CD4-positive, alpha-beta memory T cell (primary cell): ENCODE results near the gene KRTAP19-7. TPM values are rescaled to one million over a fixed set of nuclear protein-coding genes. Genes with fewer than 3 reads are reported as not detected.

ENCODE experiments used
- CTCF ChIA-PET: fragments of 350-600 bp; sonication (Branson Sonifier 250); formaldehyde crosslinking; loops from one replicate; lab custom pipeline; 2021; ENCODE audit warnings: inconsistent platforms; ENCODE audit not compliant: partially characterized antibody; lab: Charles Lee
- POLR2A ChIA-PET: fragments of 350-600 bp; sonication (Branson Sonifier 250); formaldehyde crosslinking; loops from one replicate; lab custom pipeline; 2021; ENCODE audit not compliant: partially characterized antibody; lab: Charles Lee
- DNase-seq, 5 donors: peaks; one replicate each; pipeline versions ENCODE4 v3.0.0 to v3.0.0-alpha.2; 2020 to 2022; ENCODE audit warnings: mixed read lengths in 1 of 5
- H3K27ac ChIP-seq: one replicate; pipeline ENCODE4 v1.7.0; 2013; ENCODE audit warnings: low read depth, low read length
- H3K27me3 ChIP-seq: 2 replicates; pipeline ENCODE4 v1.7.0; 2013; ENCODE audit warnings: mild to moderate bottlenecking, low read length, moderate library complexity; ENCODE audit not compliant: insufficient read depth
- H3K36me3 ChIP-seq: 2 replicates; pipeline ENCODE4 v1.7.0; 2013; ENCODE audit warnings: mild to moderate bottlenecking, low read length, moderate library complexity; ENCODE audit not compliant: insufficient read depth
- H3K4me1 ChIP-seq: 2 replicates; pipeline ENCODE4 v1.7.0; 2013; ENCODE audit warnings: mild to moderate bottlenecking, low read length, moderate library complexity; ENCODE audit not compliant: insufficient read depth
- H3K4me3 ChIP-seq, 2 donors: one replicate each; pipeline ENCODE4 v1.7.0; 2013; ENCODE audit warnings: low read length in 2 of 2, mild to moderate bottlenecking in 1 of 2
- H3K9me3 ChIP-seq, 2 donors: one replicate each; pipeline ENCODE4 v1.7.0; 2013; ENCODE audit warnings: low read length in 2 of 2, control low read depth in 1 of 2; ENCODE audit not compliant: control insufficient read depth in 1 of 2
- H3K27ac Mint-ChIP-seq, 7 donors: one replicate each; pipeline ENCODE4 v1.8.0; 2020 to 2021; ENCODE audit warnings: mixed read lengths in 7 of 7, mild to moderate bottlenecking in 6 of 7, inconsistent platforms in 3 of 7, moderate library complexity in 3 of 7
- H3K27me3 Mint-ChIP-seq, 2 donors: one replicate each; pipeline ENCODE4 v1.8.0; 2020 to 2021; ENCODE audit warnings: mixed read lengths in 2 of 2
- H3K36me3 Mint-ChIP-seq, 2 donors: one replicate each; pipeline ENCODE4 v1.8.0; 2020 to 2021; ENCODE audit warnings: mixed read lengths in 2 of 2, inconsistent platforms in 1 of 2, mild to moderate bottlenecking in 1 of 2
- H3K4me1 Mint-ChIP-seq, 4 donors: one replicate each; pipeline ENCODE4 v1.8.0; 2020 to 2021; ENCODE audit warnings: mixed read lengths in 4 of 4, mild to moderate bottlenecking in 1 of 4
- H3K4me3 Mint-ChIP-seq, 8 donors: one replicate each; pipeline ENCODE4 v1.8.0; 2020 to 2021; ENCODE audit warnings: mixed read lengths in 8 of 8, mild to moderate bottlenecking in 7 of 8, moderate library complexity in 6 of 8, inconsistent platforms in 3 of 8
- H3K9me3 Mint-ChIP-seq, 8 donors: one replicate each; pipeline ENCODE4 v1.8.0; 2020 to 2021; ENCODE audit warnings: mixed read lengths in 8 of 8, mild to moderate bottlenecking in 5 of 8, inconsistent platforms in 3 of 8, moderate library complexity in 1 of 8
- intact Hi-C: fragments of 100-400 bp; cut with micrococcal nuclease; formaldehyde crosslinking; loops from one replicate; pipeline ENCODE4 v1.15.1; 2023
- polyA plus RNA-seq, 2 donors: library from polyadenylated mRNA; unstranded; fragments of 300-500 nt; fragmentation: Illumina TruSeq; gene quantifications; one replicate each; pipeline ENCODE4 v1.2.3, GENCODE V29; 2021
- total RNA-seq, 2 experiments: library from RNA; stranded (reverse); gene quantifications; one replicate each; pipeline ENCODE4 v1.2.3, GENCODE V29; 2021

Gene KRTAP19-7
- total and polyA plus RNA-seq, 4 experiments from 2014 or later, result not detected

- Mint-ChIP-seq H3K36me3 (no peaks in the 10 kb centered on the region), H3K27ac (no peak overlapping the region), H3K4me3 (no peak overlapping the region), H3K27me3 (peaks cover 0 to 2% of the 10 kb centered on the region in 2 donors), H3K9me3 (peaks cover 0 to 2% (median 0%) of the 10 kb centered on the region in 8 donors), H3K4me1 (no peaks in the 10 kb centered on the region)
- Histone ChIP-seq H3K27me3 (no peaks in the 10 kb centered on the region), H3K27ac (no peak overlapping the region), H3K36me3 (no peaks in the 10 kb centered on the region), H3K4me3 (no peak overlapping the region), H3K4me1 (no peaks in the 10 kb centered on the region), H3K9me3 (no peaks in the 10 kb centered on the region)
- intact Hi-C loops, result no loop called here
- ChIA-PET CTCF (no interaction called here), POLR2A (no interaction called here)
- no peak for DNase-seq
Measured at GRCh38 chr21:30580132-30580531, 19.0 kb upstream of the KRTAP19-7 start.

GRCh38 chr21:30579346-30579745 is 18.2 kb upstream of the KRTAP19-7 start:
- Mint-ChIP-seq H3K4me1 (no peaks in the 10 kb centered on the region), H3K27ac (no peak overlapping the region), H3K9me3 (peaks cover 0 to 2% (median 0%) of the 10 kb centered on the region in 8 donors), H3K27me3 (no peaks in the 10 kb centered on the region), H3K4me3 (no peak overlapping the region), H3K36me3 (no peaks in the 10 kb centered on the region)
- intact Hi-C loops, result no loop called here
- Histone ChIP-seq H3K4me3 (no peak overlapping the region), H3K9me3 (no peaks in the 10 kb centered on the region), H3K36me3 (no peaks in the 10 kb centered on the region), H3K27me3 (no peaks in the 10 kb centered on the region), H3K4me1 (no peaks in the 10 kb centered on the region), H3K27ac (no peak overlapping the region)
- DNase-seq, result no peak
- ChIA-PET POLR2A (no interaction called here), CTCF (no interaction called here)

GRCh38 chr21:30577766-30578165 is 16.7 kb upstream of the KRTAP19-7 start:
- intact Hi-C loops, result no loop called here
- Mint-ChIP-seq H3K4me1 (no peaks in the 10 kb centered on the region), H3K9me3 (peaks cover 0 to 2% (median 0%) of the 10 kb centered on the region in 8 donors), H3K36me3 (no peaks in the 10 kb centered on the region), H3K27ac (no peak overlapping the region), H3K4me3 (no peak overlapping the region), H3K27me3 (no peaks in the 10 kb centered on the region)
- ChIA-PET POLR2A (no interaction called here), CTCF (no interaction called here)
- no peak overlapping the region for H3K4me3 ChIP-seq
- no peaks in the 10 kb centered on the region for H3K36me3 ChIP-seq
- no peak for DNase-seq
- no peaks in the 10 kb centered on the region for H3K4me1 ChIP-seq
- H3K27me3 ChIP-seq, result no peaks in the 10 kb centered on the region
- H3K27ac ChIP-seq, result no peak overlapping the region
- H3K9me3 ChIP-seq, result no peaks in the 10 kb centered on the region

- H3K4me3 Mint-ChIP-seq, result no peak overlapping the region
- ChIA-PET CTCF (no interaction called here), POLR2A (no interaction called here)
- H3K36me3 ChIP-seq, result no peaks in the 10 kb centered on the region
- H3K4me1 Mint-ChIP-seq, result no peaks in the 10 kb centered on the region
- H3K9me3 Mint-ChIP-seq, result no peaks in the 10 kb centered on the region
- H3K27ac ChIP-seq, result no peak overlapping the region
- no peaks in the 10 kb centered on the region for H3K9me3 ChIP-seq
- no peaks in the 10 kb centered on the region for H3K27me3 ChIP-seq
- no peak overlapping the region for H3K27ac Mint-ChIP-seq
- intact Hi-C loops, result no loop called here
- H3K4me1 ChIP-seq, result no peaks in the 10 kb centered on the region
- no peak for DNase-seq
- no peaks in the 10 kb centered on the region for H3K36me3 Mint-ChIP-seq
- peaks cover 0 to 3% of the 10 kb centered on the region in 2 donors for H3K27me3 Mint-ChIP-seq
- H3K4me3 ChIP-seq, result no peak overlapping the region
Measured at GRCh38 chr21:30567617-30568016, 6.5 kb upstream of the KRTAP19-7 start.

- Mint-ChIP-seq H3K4me3 (no peak overlapping the region), H3K27ac (no peak overlapping the region), H3K27me3 (no peaks in the 10 kb centered on the region), H3K36me3 (no peaks in the 10 kb centered on the region), H3K9me3 (peaks cover 0 to 2% (median 0%) of the 10 kb centered on the region in 8 donors), H3K4me1 (no peaks in the 10 kb centered on the region)
- Histone ChIP-seq H3K4me1 (no peaks in the 10 kb centered on the region), H3K27me3 (no peaks in the 10 kb centered on the region), H3K4me3 (no peak overlapping the region), H3K36me3 (no peaks in the 10 kb centered on the region), H3K27ac (no peak overlapping the region), H3K9me3 (no peaks in the 10 kb centered on the region)
- ChIA-PET CTCF (no interaction called here), POLR2A (no interaction called here)
- DNase-seq, result no peak
- intact Hi-C loops, result no loop called here
Measured at GRCh38 chr21:30563630-30564029, 2.5 kb upstream of the KRTAP19-7 start.

- POLR2A ChIA-PET, result no interaction called here
- no peaks in the 10 kb centered on the region for H3K36me3 Mint-ChIP-seq
- no peaks in the 10 kb centered on the region for H3K4me1 Mint-ChIP-seq
- no peak overlapping the region for H3K4me3 Mint-ChIP-seq
- peaks cover 0 to 2% (median 0%) of the 10 kb centered on the region in 8 donors for H3K9me3 Mint-ChIP-seq
- H3K27ac Mint-ChIP-seq, result no peak overlapping the region
- H3K4me1 ChIP-seq, result no peaks in the 10 kb centered on the region
- no peak overlapping the region for H3K4me3 ChIP-seq
- DNase-seq, result no peak
- CTCF ChIA-PET, result no interaction called here
- intact Hi-C loops, result no loop called here
- H3K27me3 ChIP-seq, result no peaks in the 10 kb centered on the region
- no peaks in the 10 kb centered on the region for H3K9me3 ChIP-seq
- no peaks in the 10 kb centered on the region for H3K27me3 Mint-ChIP-seq
- no peak overlapping the region for H3K27ac ChIP-seq
- no peaks in the 10 kb centered on the region for H3K36me3 ChIP-seq
Measured at GRCh38 chr21:30563072-30563471, 2.0 kb upstream of the KRTAP19-7 start.

GRCh38 chr21:30561957-30562356 is 843 bp upstream of the KRTAP19-7 start:
- Mint-ChIP-seq H3K4me1 (no peaks in the 10 kb centered on the region), H3K4me3 (no peak overlapping the region), H3K9me3 (peaks cover 0 to 2% (median 0%) of the 10 kb centered on the region in 8 donors), H3K27ac (no peak overlapping the region), H3K27me3 (no peaks in the 10 kb centered on the region), H3K36me3 (no peaks in the 10 kb centered on the region)
- Histone ChIP-seq H3K4me3 (no peak overlapping the region), H3K27ac (no peak overlapping the region), H3K4me1 (no peaks in the 10 kb centered on the region), H3K27me3 (no peaks in the 10 kb centered on the region), H3K36me3 (no peaks in the 10 kb centered on the region), H3K9me3 (no peaks in the 10 kb centered on the region)
- no peak for DNase-seq
- intact Hi-C loops, result no loop called here
- CTCF ChIA-PET, result no interaction called here
- POLR2A ChIA-PET, result no interaction called here

- Mint-ChIP-seq H3K4me1 (no peaks in the 10 kb centered on the region), H3K27me3 (no peaks in the 10 kb centered on the region), H3K9me3 (peaks cover 0 to 19% (median 10%) of the 10 kb centered on the region in 8 donors), H3K27ac (no peak overlapping the region), H3K4me3 (no peak overlapping the region), H3K36me3 (no peaks in the 10 kb centered on the region)
- Histone ChIP-seq H3K36me3 (no peaks in the 10 kb centered on the region), H3K4me3 (no peak overlapping the region), H3K9me3 (no peaks in the 10 kb centered on the region), H3K27me3 (no peaks in the 10 kb centered on the region), H3K27ac (no peak overlapping the region), H3K4me1 (no peaks in the 10 kb centered on the region)
- POLR2A ChIA-PET, result no interaction called here
- CTCF ChIA-PET, result no interaction called here
- intact Hi-C loops, result no loop called here
- no peak for DNase-seq
Measured at GRCh38 chr21:30555095-30555494, 6.0 kb downstream of the KRTAP19-7 start.
